Hepatocyte (in vitro differentiated cells): ENCODE data around the gene SYT8. TPM values are rescaled to one million over a fixed set of nuclear protein-coding genes. Genes with fewer than 3 reads are reported as not detected.

Experiments
- DNase-seq: peaks from one replicate; pipeline ENCODE4 v3.0.0-alpha.2; 2016; ENCODE audit warnings: low spot score
- H2AFZ ChIP-seq: fragments of 200-600 bp; sonication (generic); 2 replicates; pipeline ENCODE4 v1.6.0; 2016; ENCODE audit warnings: antibody characterized with exemption, mild to moderate bottlenecking
- H3K27ac ChIP-seq: fragments of 200-600 bp; sonication (generic); 2 replicates; pipeline ENCODE4 v1.5.1; 2016; ENCODE audit warnings: mild to moderate bottlenecking
- H3K27me3 ChIP-seq: fragments of 200-600 bp; sonication (generic); 2 replicates; pipeline ENCODE4 v1.6.1; 2016
- H3K36me3 ChIP-seq: fragments of 200-600 bp; sonication (generic); replicated peaks from 2 replicates; pipeline ENCODE4 v1.5.1; 2016; ENCODE audit warnings: low read depth; ENCODE audit not compliant: insufficient read depth
- H3K4me1 ChIP-seq: fragments of 200-600 bp; sonication (generic); 2 replicates; pipeline ENCODE4 v1.5.1; 2016; ENCODE audit warnings: mild to moderate bottlenecking, moderate library complexity; ENCODE audit not compliant: insufficient read depth
- H3K4me2 ChIP-seq: fragments of 200-600 bp; sonication (generic); 2 replicates; pipeline ENCODE4 v1.6.0; 2016
- H3K4me3 ChIP-seq: fragments of 200-600 bp; sonication (generic); 2 replicates; pipeline ENCODE4 v1.5.1; 2016; ENCODE audit warnings: mild to moderate bottlenecking
- H3K79me2 ChIP-seq: fragments of 200-600 bp; sonication (generic); 2 replicates; pipeline ENCODE4 v1.6.0; 2017; ENCODE audit warnings: mild to moderate bottlenecking
- H3K9me2 ChIP-seq: fragments of 200-600 bp; sonication (generic); replicated peaks from 2 replicates; pipeline ENCODE4 v1.6.0; 2017; ENCODE audit warnings: mild to moderate bottlenecking; ENCODE audit not compliant: insufficient read depth
- H3K9me3 ChIP-seq: fragments of 200-600 bp; sonication (generic); 2 replicates; pipeline ENCODE4 v1.5.1; 2016; ENCODE audit warnings: low read depth, mild to moderate bottlenecking
- H4K20me1 ChIP-seq: fragments of 200-600 bp; sonication (generic); 2 replicates; pipeline ENCODE4 v1.6.0; 2016; ENCODE audit warnings: mild to moderate bottlenecking; ENCODE audit not compliant: insufficient read depth, poor library complexity, severe bottlenecking
- EZH2 ChIP-seq: fragments of 200-600 bp; sonication (generic); IDR thresholded peaks from 2 replicates; pipeline ENCODE4 v1.6.1; 2016; ENCODE audit warnings: antibody characterized with exemption, mild to moderate bottlenecking, borderline replicate concordance
- EZH2phosphoT487 ChIP-seq: fragments of 200-600 bp; sonication (generic); IDR thresholded peaks from one replicate; pipeline ENCODE4 v1.6.1; 2018; ENCODE audit warnings: antibody characterized with exemption, mild to moderate bottlenecking, low read depth, moderate library complexity; ENCODE audit not compliant: unreplicated experiment, severe bottlenecking
- WGBS: methylation state at CpG from one replicate; pipeline ENCODE4 v1.1.6; 2016; ENCODE audit warnings: low lambda C conversion rate; ENCODE audit errors: missing lambda C conversion rate; 5-methylcytosine and 5-hydroxymethylcytosine counted together
- polyA plus RNA-seq: library from polyadenylated mRNA; unstranded; fragments of >200 nt; fragmentation: Nextera tagmentation; extraction: Ambion mirVana; gene quantifications from 2 replicates; pipeline ENCODE4 v1.2.1, GENCODE V29; 2016
- total RNA-seq: library from RNA; depleted of rRNA; stranded (reverse); fragments of >200 nt; gene quantifications from 2 replicates; pipeline ENCODE4 v1.2.3, GENCODE V29; 2014
- TF ChIP-seq, protein P1 (sequence below): fragments of 200-600 bp; sonication (generic); IDR thresholded peaks from 2 replicates; pipeline ENCODE4 v1.5.1; 2016; ENCODE audit warnings: antibody characterized with exemption, mild to moderate bottlenecking; ENCODE audit not compliant: poor library complexity

The SYT8 gene
- total and polyA plus RNA-seq, 2 experiments from 2014 or later = 6.3 to 29.2 TPM

- 93% methylated on average over 22 of the region's 26 CpGs for WGBS
- Histone ChIP-seq H3K36me3 (no peaks in the 10 kb centered on the region), H3K27me3 (no peaks in the 10 kb centered on the region), H3K27ac (no peak overlapping the region), H3K4me3 (no peak overlapping the region), H4K20me1 (no peaks in the 10 kb centered on the region), H3K9me2 (no peaks in the 10 kb centered on the region), H3K79me2 (no peaks in the 10 kb centered on the region), H3K4me1 (peaks cover 23% of the 10 kb centered on the region), H2AFZ (no peak overlapping the region), H3K9me3 (no peaks in the 10 kb centered on the region), H3K4me2 (no peak overlapping the region)
- TF ChIP-seq EZH2 (no peak), EZH2phosphoT487 (no peak)
- TF ChIP-seq, protein P1, sequence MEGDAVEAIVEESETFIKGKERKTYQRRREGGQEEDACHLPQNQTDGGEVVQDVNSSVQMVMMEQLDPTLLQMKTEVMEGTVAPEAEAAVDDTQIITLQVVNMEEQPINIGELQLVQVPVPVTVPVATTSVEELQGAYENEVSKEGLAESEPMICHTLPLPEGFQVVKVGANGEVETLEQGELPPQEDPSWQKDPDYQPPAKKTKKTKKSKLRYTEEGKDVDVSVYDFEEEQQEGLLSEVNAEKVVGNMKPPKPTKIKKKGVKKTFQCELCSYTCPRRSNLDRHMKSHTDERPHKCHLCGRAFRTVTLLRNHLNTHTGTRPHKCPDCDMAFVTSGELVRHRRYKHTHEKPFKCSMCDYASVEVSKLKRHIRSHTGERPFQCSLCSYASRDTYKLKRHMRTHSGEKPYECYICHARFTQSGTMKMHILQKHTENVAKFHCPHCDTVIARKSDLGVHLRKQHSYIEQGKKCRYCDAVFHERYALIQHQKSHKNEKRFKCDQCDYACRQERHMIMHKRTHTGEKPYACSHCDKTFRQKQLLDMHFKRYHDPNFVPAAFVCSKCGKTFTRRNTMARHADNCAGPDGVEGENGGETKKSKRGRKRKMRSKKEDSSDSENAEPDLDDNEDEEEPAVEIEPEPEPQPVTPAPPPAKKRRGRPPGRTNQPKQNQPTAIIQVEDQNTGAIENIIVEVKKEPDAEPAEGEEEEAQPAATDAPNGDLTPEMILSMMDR = no peak
- no peak for DNase-seq
Measured at GRCh38 chr11:1839924-1840779, 5.4 kb downstream of the SYT8 start.

- no peak overlapping the region for H2AFZ ChIP-seq
- no peaks in the 10 kb centered on the region for H3K27me3 ChIP-seq
- no peaks in the 10 kb centered on the region for H3K9me2 ChIP-seq
- no peak for DNase-seq
- H3K9me3 ChIP-seq = no peaks in the 10 kb centered on the region
- H3K4me3 ChIP-seq = no peak overlapping the region
- H3K27ac ChIP-seq = no peak overlapping the region
- peaks cover 26% of the 10 kb centered on the region for H3K4me1 ChIP-seq
- no peaks in the 10 kb centered on the region for H3K79me2 ChIP-seq
- H4K20me1 ChIP-seq = no peaks in the 10 kb centered on the region
- WGBS = 97% methylated on average over 17 of the region's 37 CpGs
- H3K36me3 ChIP-seq = no peaks in the 10 kb centered on the region
- TF ChIP-seq EZH2phosphoT487 = no peak
- TF ChIP-seq, protein P1 = no peak
- no peak for TF ChIP-seq EZH2
- no peak overlapping the region for H3K4me2 ChIP-seq
Measured at GRCh38 chr11:1840780-1841480, 6.1 kb downstream of the SYT8 start.

GRCh38 chr11:1841511-1842148, 6.8 kb downstream of the SYT8 start:
- Histone ChIP-seq H3K27me3 (no peaks in the 10 kb centered on the region), H3K9me2 (no peaks in the 10 kb centered on the region), H3K79me2 (no peaks in the 10 kb centered on the region), H3K36me3 (no peaks in the 10 kb centered on the region), H3K4me3 (no peak overlapping the region), H2AFZ (no peak overlapping the region), H3K9me3 (no peaks in the 10 kb centered on the region), H3K27ac (no peak overlapping the region), H3K4me1 (peaks cover 26% of the 10 kb centered on the region), H4K20me1 (no peaks in the 10 kb centered on the region), H3K4me2 (no peak overlapping the region)
- WGBS = 91% methylated on average over 19 of the region's 19 CpGs
- TF ChIP-seq EZH2phosphoT487 (no peak), EZH2 (no peak)
- TF ChIP-seq, protein P1 = no peak
- no peak for DNase-seq
